Measurements from ENCODE around the gene CEP152. TPM values are rescaled to one million over a fixed set of nuclear protein-coding genes. Genes with fewer than 3 reads are reported as not detected.

The CEP152 gene
- total and polyA plus RNA-seq, 2 experiments from 2014 or later = 2.7 to 5.6 TPM

GRCh38 chr15:48834756-48835155 lies 23.9 kb upstream of the CEP152 start:
- TF ChIP-seq, protein P1, sequence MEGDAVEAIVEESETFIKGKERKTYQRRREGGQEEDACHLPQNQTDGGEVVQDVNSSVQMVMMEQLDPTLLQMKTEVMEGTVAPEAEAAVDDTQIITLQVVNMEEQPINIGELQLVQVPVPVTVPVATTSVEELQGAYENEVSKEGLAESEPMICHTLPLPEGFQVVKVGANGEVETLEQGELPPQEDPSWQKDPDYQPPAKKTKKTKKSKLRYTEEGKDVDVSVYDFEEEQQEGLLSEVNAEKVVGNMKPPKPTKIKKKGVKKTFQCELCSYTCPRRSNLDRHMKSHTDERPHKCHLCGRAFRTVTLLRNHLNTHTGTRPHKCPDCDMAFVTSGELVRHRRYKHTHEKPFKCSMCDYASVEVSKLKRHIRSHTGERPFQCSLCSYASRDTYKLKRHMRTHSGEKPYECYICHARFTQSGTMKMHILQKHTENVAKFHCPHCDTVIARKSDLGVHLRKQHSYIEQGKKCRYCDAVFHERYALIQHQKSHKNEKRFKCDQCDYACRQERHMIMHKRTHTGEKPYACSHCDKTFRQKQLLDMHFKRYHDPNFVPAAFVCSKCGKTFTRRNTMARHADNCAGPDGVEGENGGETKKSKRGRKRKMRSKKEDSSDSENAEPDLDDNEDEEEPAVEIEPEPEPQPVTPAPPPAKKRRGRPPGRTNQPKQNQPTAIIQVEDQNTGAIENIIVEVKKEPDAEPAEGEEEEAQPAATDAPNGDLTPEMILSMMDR (IDR thresholded peaks at IDR 0.05; ENCODE audit: low read depth, low read length) = no peak
- no peaks in the 10 kb centered on the region for H3K36me3 ChIP-seq
- no peak for DNase-seq (ENCODE audit: low read depth in 1 of 2, low spot score in 1 of 2)
- H3K4me1 ChIP-seq (ENCODE audit: low read depth) = no peaks in the 10 kb centered on the region
- H3K4me3 ChIP-seq = no peak overlapping the region
- no peaks in the 10 kb centered on the region for H3K9me3 ChIP-seq (ENCODE audit: low read depth)
- H3K27ac ChIP-seq = no peak overlapping the region
- no peaks in the 10 kb centered on the region for H3K27me3 ChIP-seq

- no peak for DNase-seq (ENCODE audit: low read depth in 1 of 2, low spot score in 1 of 2)
- no peaks in the 10 kb centered on the region for H3K27me3 ChIP-seq
- no peak overlapping the region for H3K4me3 ChIP-seq
- TF ChIP-seq, protein P1 (IDR thresholded peaks at IDR 0.05; ENCODE audit: low read depth, low read length) = no peak
- H3K9me3 ChIP-seq (ENCODE audit: low read depth) = no peaks in the 10 kb centered on the region
- no peaks in the 10 kb centered on the region for H3K36me3 ChIP-seq
- H3K27ac ChIP-seq = no peak overlapping the region
- no peaks in the 10 kb centered on the region for H3K4me1 ChIP-seq (ENCODE audit: low read depth)
These were observed 22.8 kb upstream of the CEP152 start for GRCh38 chr15:48833526-48834239.

DNA sequence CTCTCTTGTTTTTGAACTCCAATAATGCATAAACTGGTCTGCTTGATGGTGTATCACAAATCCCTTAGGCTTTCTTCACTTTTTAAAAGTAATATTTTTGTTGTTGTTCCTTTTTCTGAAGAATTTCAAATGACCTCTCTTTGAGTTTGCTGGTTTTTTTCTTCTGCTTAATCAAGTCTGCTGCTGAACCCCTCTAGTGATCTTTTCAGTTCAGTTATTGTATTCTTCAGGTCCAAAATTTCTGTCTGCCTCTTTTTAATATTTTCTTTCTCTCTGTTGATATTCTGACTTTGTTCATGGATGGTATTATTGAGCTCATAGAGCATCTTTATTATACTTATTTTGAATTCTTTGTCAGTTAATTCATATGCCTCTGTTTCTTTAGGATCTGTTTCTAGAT lies 21.8 kb upstream of the CEP152 start:
- no peaks in the 10 kb centered on the region for H3K4me1 ChIP-seq (ENCODE audit: low read depth)
- H3K36me3 ChIP-seq = no peaks in the 10 kb centered on the region
- no peak for DNase-seq (ENCODE audit: low read depth in 1 of 2, low spot score in 1 of 2)
- H3K9me3 ChIP-seq (ENCODE audit: low read depth) = no peaks in the 10 kb centered on the region
- no peaks in the 10 kb centered on the region for H3K27me3 ChIP-seq
- H3K4me3 ChIP-seq = no peak overlapping the region
- TF ChIP-seq, protein P1 (IDR thresholded peaks at IDR 0.05; ENCODE audit: low read depth, low read length) = no peak
- no peak overlapping the region for H3K27ac ChIP-seq

DNA sequence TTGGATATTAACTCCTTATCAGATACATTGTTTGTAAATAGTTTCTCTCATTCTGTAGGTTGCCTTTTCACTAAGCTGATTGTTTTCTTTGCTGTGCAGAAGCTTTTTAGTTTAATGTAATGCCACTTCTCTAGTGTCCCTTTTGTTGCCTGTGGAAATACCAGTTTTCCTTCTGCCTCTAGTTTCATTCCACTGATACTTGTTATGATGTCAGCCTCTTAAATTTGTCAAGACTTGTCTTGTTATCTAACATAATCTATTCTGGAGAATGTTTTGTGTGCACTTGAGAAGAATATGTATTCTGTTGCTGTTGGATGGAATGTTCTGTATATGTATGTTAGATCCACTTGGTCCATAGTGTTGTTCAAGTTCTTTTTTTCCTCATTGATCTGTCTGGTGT lies 18.0 kb upstream of the CEP152 start:
- H3K4me1 ChIP-seq (ENCODE audit: low read depth) = no peaks in the 10 kb centered on the region
- H3K36me3 ChIP-seq = no peaks in the 10 kb centered on the region
- H3K27me3 ChIP-seq = no peaks in the 10 kb centered on the region
- no peak for DNase-seq (ENCODE audit: low read depth in 1 of 2, low spot score in 1 of 2)
- TF ChIP-seq, protein P1 (IDR thresholded peaks at IDR 0.05; ENCODE audit: low read depth, low read length) = no peak
- no peak overlapping the region for H3K27ac ChIP-seq
- H3K4me3 ChIP-seq = no peak overlapping the region
- no peaks in the 10 kb centered on the region for H3K9me3 ChIP-seq (ENCODE audit: low read depth)

DNA sequence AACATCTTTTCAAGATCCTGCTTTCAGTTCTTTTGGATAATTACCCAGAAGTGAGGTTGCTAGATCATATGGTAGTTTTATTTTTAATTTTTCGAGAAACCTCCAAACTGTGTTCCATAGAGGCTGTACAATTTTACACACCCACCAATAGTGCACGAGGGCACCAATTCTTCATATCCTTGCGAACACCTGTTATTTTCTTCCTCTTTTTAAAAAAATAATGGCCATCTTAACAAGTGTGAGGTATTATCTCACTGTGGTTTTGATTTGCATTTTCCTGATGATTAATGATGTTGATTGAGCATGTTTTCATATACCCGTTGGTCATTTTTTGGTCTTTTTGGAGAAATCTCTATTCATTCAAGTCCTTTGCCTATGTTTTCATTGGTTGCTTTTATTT lies 17.6 kb upstream of the CEP152 start:
- Histone ChIP-seq H3K36me3 (no peaks in the 10 kb centered on the region), H3K27ac (no peak overlapping the region), H3K27me3 (no peaks in the 10 kb centered on the region), H3K4me1 (ENCODE audit: low read depth) (no peaks in the 10 kb centered on the region), H3K9me3 (ENCODE audit: low read depth) (no peaks in the 10 kb centered on the region), H3K4me3 (no peak overlapping the region)
- DNase-seq (ENCODE audit: low read depth in 1 of 2, low spot score in 1 of 2) = no peak
- TF ChIP-seq, protein P1 (IDR thresholded peaks at IDR 0.05; ENCODE audit: low read depth, low read length) = no peak
